HG03378 (cell line): ENCODE results near the gene HECTD2.
"Not testable (repeated sequence)": the region's sequence is repeated elsewhere in the genome, so short reads cannot be mapped to it uniquely, and the experiment has no call there.

Experiments used
- ATAC-seq: cut with Tn5 transposase; IDR thresholded peaks from one replicate; pipeline ENCODE4 v1.9.1; 2021; ENCODE audit warnings: mild to moderate bottlenecking, moderate library complexity; ENCODE audit not compliant: unreplicated experiment

Gene HECTD2

GRCh38 chr10:91412354-91413087 is 2.4 kb downstream of the HECTD2 start:
- ATAC-seq: no peak

- ATAC-seq: no peak
Measured at GRCh38 chr10:91415816-91416215, 5.7 kb downstream of the HECTD2 start.

- ATAC-seq: no peak
Measured at GRCh38 chr10:91416339-91416855, 6.3 kb downstream of the HECTD2 start.

- no peak for ATAC-seq
Measured at GRCh38 chr10:91418416-91418815, 8.3 kb downstream of the HECTD2 start.

- ATAC-seq: no peak
Measured at GRCh38 chr10:91420868-91421267, 10.7 kb downstream of the HECTD2 start.

- no peak for ATAC-seq
Measured at GRCh38 chr10:91422915-91423314, 12.8 kb downstream of the HECTD2 start.

- no peak for ATAC-seq
Measured at GRCh38 chr10:91424016-91424415, 13.9 kb downstream of the HECTD2 start.

GRCh38 chr10:91432175-91432574 is 22.0 kb downstream of the HECTD2 start:
- ATAC-seq: no peak

GRCh38 chr10:91433620-91434019 is 23.5 kb downstream of the HECTD2 start:
- no peak for ATAC-seq

GRCh38 chr10:91434041-91434440 is 23.9 kb downstream of the HECTD2 start:
- ATAC-seq: no peak

GRCh38 chr10:91435241-91435640 is 25.1 kb downstream of the HECTD2 start:
- ATAC-seq: no peak

GRCh38 chr10:91438228-91438627 is 28.1 kb downstream of the HECTD2 start:
- ATAC-seq: not testable (repeated sequence)

- no peak for ATAC-seq
Measured at GRCh38 chr10:91444211-91445182, 34.4 kb downstream of the HECTD2 start.

- no peak for ATAC-seq
Measured at GRCh38 chr10:91452063-91452462, 41.9 kb downstream of the HECTD2 start.

- ATAC-seq: no peak
Measured at GRCh38 chr10:91453535-91453934, 43.4 kb downstream of the HECTD2 start.

- not testable (repeated sequence) for ATAC-seq
Measured at GRCh38 chr10:91455135-91455534, 45.0 kb downstream of the HECTD2 start.

- no peak for ATAC-seq
Measured at GRCh38 chr10:91460681-91461080, 50.5 kb downstream of the HECTD2 start.

- ATAC-seq: no peak
Measured at GRCh38 chr10:91462423-91462822, 52.3 kb downstream of the HECTD2 start.

GRCh38 chr10:91464500-91464899 is 54.4 kb downstream of the HECTD2 start:
- no peak for ATAC-seq

- no peak for ATAC-seq
Measured at GRCh38 chr10:91465261-91465660, 55.1 kb downstream of the HECTD2 start.

- no peak for ATAC-seq
Measured at GRCh38 chr10:91467114-91467513, 57.0 kb downstream of the HECTD2 start.

- ATAC-seq: no peak
Measured at GRCh38 chr10:91471602-91472001, 61.5 kb downstream of the HECTD2 start.
